IPS-18a (cell line): Measurements from ENCODE around the gene WFS1.

Experiments used
- H3K27ac ChIP-seq: one replicate; pipeline ENCODE4 v1.5.1; 2013; ENCODE audit warnings: low read length
- H3K27me3 ChIP-seq: one replicate; pipeline ENCODE4 v1.6.1; 2013; ENCODE audit warnings: mild to moderate bottlenecking, low read length; ENCODE audit not compliant: control insufficient read depth, insufficient read depth
- H3K36me3 ChIP-seq: one replicate; pipeline ENCODE4 v1.6.1; 2013; ENCODE audit warnings: low read depth, low read length; ENCODE audit not compliant: control insufficient read depth
- H3K4me1 ChIP-seq: one replicate; pipeline ENCODE4 v1.6.1; 2013; ENCODE audit warnings: low read depth, low read length; ENCODE audit not compliant: control insufficient read depth
- H3K4me3 ChIP-seq: one replicate; pipeline ENCODE4 v1.5.1; 2013; ENCODE audit warnings: low read length
- H3K9ac ChIP-seq: one replicate; pipeline ENCODE4 v1.6.1; 2013; ENCODE audit warnings: mild to moderate bottlenecking, low read length, moderate library complexity
- H3K9me3 ChIP-seq: one replicate; pipeline ENCODE4 v1.6.1; 2013; ENCODE audit warnings: low read depth, low read length; ENCODE audit not compliant: control insufficient read depth

The WFS1 gene

DNA sequence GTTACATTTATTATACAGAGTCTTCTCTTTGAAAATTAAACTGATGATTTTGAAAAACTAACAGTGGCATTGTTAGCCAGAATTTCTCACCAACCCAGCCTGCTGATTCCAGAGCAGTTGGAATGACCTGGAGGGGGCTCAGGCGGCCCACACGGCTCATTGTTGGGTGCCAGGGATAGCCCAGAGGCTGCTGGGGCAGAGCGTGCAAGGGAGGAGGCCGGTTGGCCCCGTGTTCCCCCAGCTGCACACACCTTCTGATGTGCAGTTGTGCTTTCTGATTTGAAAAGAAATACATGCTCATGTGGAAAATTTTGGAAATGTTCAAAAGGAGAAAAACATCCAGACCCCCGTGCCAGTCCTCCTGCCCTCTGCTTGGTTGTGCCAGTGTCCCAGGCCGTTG lies 20.6 kb downstream of the WFS1 start:
- Histone ChIP-seq H3K4me1 (no peaks in the 10 kb centered on the region), H3K9ac (no peak overlapping the region), H3K27ac (no peak overlapping the region), H3K9me3 (no peaks in the 10 kb centered on the region), H3K36me3 (peaks cover 16% of the 10 kb centered on the region), H3K4me3 (no peak overlapping the region), H3K27me3 (no peaks in the 10 kb centered on the region)

DNA sequence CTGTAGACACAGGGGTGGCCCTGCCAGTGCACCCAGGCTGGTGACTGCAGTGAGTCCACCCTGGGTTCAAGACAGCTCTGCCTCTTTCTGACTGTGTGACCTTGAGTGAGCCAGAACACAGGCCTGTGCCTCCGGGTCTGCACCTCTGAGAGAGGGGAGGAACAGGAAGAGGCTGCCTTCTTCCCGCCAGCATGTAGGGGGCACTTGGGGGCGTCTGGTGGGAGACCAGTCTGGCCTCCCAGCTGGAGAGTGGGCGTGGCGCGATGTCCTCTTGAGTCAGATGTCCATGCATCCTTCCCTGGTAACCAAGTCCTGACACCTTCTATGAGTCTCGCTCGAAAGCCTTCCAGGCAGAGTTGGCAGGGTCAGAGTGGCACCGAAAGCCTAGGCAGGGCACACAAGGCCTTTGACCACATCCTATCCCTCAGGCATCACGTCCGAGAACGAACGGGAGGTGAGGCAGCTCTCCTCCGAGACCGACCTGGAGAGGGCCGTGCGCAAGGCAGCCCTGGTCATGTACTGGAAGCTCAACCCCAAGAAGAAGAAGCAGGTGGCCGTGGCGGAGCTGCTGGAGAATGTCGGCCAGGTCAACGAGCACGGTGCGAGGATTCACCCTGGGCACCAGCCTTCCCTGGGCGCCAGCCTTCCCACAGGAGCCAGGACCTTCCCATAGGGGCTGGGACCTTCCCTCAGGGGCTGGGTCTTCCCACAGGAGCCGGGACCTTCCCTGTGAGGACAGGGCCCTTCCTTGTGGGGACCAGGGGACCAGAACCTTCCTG lies 21.3 kb downstream of the WFS1 start:
- H3K27ac ChIP-seq, result no peak overlapping the region
- peaks cover 16% of the 10 kb centered on the region for H3K36me3 ChIP-seq
- no peaks in the 10 kb centered on the region for H3K27me3 ChIP-seq
- H3K9me3 ChIP-seq, result no peaks in the 10 kb centered on the region
- no peak overlapping the region for H3K9ac ChIP-seq
- no peak overlapping the region for H3K4me3 ChIP-seq
- no peaks in the 10 kb centered on the region for H3K4me1 ChIP-seq

DNA sequence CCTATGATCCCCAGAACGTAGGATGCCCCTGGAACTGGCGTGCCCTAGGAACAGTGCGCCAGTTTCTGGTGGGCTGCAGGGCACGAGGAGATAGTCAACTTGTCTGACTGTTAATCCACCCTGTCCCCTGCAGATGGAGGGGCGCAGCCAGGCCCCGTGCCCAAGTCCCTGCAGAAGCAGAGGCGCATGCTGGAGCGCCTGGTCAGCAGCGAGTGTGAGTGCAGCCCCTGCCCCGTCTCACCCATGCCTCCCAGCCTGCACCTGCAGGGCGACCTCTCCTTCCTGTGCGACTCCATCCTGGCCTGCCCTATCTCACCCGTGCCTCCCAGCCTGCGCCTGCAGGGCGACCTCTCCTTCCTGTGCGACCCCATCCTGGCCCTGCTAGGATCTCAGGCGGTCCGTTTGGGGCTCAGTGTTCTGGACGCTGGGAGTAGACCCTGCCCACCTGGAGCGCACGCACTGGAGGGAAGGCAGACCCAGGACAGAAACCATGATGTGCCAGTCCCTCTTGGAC lies 22.2 kb downstream of the WFS1 start:
- no peaks in the 10 kb centered on the region for H3K27me3 ChIP-seq
- peaks cover 20% of the 10 kb centered on the region for H3K36me3 ChIP-seq
- H3K9ac ChIP-seq, result no peak overlapping the region
- no peak overlapping the region for H3K4me3 ChIP-seq
- H3K4me1 ChIP-seq, result no peaks in the 10 kb centered on the region
- no peak overlapping the region for H3K27ac ChIP-seq
- H3K9me3 ChIP-seq, result no peaks in the 10 kb centered on the region

DNA sequence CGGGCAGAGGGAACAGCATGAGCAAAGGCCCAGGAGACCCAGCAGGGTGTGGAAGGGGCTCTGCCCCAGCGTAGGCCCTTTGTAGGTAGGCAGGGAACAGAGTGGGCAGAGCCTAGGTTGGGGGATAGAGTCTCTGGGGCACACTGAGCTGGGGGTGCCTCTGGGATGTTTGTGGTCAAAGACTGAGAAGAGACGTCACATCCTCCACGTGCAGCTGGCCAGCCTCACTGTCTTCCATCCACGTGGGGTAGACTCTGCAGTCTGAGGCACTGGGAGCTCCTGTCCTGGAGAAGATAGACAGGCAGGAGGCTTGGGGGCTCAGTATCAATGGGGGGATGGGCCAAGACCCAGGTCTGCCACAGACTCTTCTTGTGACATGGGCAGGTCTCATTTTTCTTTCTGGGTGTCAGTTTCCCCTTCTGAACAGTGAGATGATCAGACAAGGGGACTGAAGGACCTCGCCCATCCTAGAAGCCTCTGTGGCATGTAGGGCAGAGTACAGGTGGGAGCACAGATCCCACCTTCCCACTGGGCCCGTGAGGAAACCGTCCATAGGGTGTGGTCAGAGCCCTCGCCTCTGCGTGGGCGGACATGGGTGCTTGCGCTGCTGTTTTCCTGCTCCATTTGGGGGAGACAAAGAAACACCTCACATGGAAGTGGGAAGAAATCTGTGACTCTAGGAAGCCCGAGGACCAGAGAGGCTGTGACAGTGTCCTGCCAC lies 22.9 kb downstream of the WFS1 start:
- Histone ChIP-seq H3K4me3 (no peak overlapping the region), H3K9me3 (no peaks in the 10 kb centered on the region), H3K27me3 (no peaks in the 10 kb centered on the region), H3K9ac (no peak overlapping the region), H3K36me3 (peaks cover 17% of the 10 kb centered on the region), H3K27ac (no peak overlapping the region), H3K4me1 (no peaks in the 10 kb centered on the region)

DNA sequence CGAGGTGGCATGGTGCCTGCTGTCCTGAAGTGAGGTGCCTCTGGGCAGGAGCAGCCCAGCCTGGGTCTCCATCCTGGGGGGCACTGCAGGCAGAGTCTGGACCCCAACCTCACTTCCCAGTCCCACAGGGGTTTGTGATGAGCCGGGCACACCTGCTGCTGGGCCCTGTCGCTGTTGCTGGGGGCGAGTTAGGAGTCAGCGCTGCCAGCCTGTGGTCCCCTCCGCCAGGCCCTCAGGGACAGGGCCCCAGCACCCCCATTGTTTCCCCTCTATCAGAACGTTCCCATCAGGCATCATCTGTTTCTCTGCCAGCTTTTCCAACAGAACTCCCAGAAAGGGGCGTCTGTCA lies 23.4 kb downstream of the WFS1 start:
- no peak overlapping the region for H3K9ac ChIP-seq
- no peaks in the 10 kb centered on the region for H3K9me3 ChIP-seq
- no peak overlapping the region for H3K4me3 ChIP-seq
- H3K36me3 ChIP-seq, result peaks cover 16% of the 10 kb centered on the region
- H3K4me1 ChIP-seq, result no peaks in the 10 kb centered on the region
- H3K27me3 ChIP-seq, result no peaks in the 10 kb centered on the region
- H3K27ac ChIP-seq, result no peak overlapping the region

DNA sequence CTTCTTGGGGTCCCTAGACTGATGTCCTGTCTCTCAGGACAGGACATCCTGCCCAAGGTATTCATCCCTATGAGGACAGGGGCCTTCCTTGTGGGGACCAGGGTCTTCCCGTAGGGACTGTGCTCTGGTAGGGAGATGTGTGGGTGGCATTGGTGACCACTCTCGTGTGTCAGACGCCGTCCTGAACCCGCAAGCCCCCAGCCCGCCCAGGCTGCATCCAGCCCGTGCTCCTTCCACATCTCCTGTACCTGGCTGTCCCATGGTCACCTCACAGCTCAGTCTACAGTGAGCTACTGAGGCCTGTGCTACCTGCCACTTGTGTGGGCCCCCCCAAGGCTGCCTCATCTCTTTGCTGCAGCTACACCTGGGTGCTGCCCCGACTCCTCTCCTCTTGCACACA lies 24.0 kb downstream of the WFS1 start:
- H3K9me3 ChIP-seq, result no peaks in the 10 kb centered on the region
- no peaks in the 10 kb centered on the region for H3K27me3 ChIP-seq
- no peak overlapping the region for H3K9ac ChIP-seq
- no peaks in the 10 kb centered on the region for H3K4me1 ChIP-seq
- no peak overlapping the region for H3K4me3 ChIP-seq
- peaks cover 13% of the 10 kb centered on the region for H3K36me3 ChIP-seq
- H3K27ac ChIP-seq, result no peak overlapping the region

DNA sequence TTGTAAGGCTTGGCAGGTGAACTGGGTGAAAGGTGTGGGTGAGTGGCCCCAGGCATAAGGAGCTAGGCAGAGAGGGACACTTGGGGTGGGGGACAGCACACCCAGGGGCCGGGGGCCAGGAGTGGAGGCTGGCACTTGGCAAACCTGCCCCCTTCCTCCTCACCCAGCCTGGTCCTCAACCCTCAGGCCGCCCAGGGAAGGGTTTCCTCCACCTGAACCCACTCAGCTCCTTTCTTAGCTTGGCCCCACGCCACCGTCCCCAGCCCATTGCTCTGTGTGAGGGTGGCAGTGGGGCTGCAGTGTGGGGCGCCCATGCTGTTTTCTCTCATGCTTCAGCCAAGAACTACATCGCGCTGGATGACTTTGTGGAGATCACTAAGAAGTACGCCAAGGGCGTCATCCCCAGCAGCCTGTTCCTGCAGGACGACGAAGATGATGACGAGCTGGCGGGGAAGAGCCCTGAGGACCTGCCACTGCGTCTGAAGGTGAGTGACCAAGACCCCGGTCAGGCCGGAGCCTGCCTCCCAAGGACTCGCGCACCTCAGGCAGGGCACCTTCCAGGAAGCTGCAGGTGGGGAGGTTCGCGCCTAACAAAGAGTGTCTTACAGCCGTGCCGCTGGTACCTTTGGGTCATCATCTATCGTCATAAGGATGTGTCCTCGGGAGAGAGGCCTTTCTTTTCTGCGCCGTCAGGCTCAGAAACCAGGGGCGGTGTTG lies 25.2 kb downstream of the WFS1 start:
- Histone ChIP-seq H3K36me3 (peaks cover 3% of the 10 kb centered on the region), H3K4me1 (no peaks in the 10 kb centered on the region), H3K9ac (no peak overlapping the region)

DNA sequence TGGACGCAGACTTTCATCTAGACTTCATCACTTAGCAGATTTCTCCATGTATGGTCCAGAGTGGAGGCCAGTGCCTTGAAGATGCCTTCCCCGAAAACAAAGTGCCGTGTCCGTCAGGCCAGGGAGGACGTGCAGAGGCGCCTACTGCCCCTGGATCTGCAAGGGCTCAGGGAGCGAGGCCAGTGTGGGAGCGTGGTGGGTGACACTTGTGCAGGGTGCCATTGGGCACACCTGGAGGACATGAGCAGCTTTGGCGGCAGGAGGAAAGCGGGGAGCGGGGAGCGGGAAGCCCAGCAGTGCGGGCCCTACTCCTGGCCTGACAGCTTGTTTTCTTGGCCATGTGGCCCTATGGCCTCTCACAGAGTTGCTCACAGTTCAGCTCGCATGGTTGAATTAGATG lies 25.8 kb downstream of the WFS1 start:
- Histone ChIP-seq H3K27ac (no peak overlapping the region), H3K27me3 (no peaks in the 10 kb centered on the region), H3K4me1 (no peaks in the 10 kb centered on the region), H3K36me3 (peaks cover 5% of the 10 kb centered on the region), H3K4me3 (no peak overlapping the region), H3K9ac (no peak overlapping the region), H3K9me3 (no peaks in the 10 kb centered on the region)

More for the DNA sequence above, 25.2 kb downstream of the WFS1 start:
- H3K27ac ChIP-seq, result no peak overlapping the region
- H3K9me3 ChIP-seq, result no peaks in the 10 kb centered on the region
- no peaks in the 10 kb centered on the region for H3K27me3 ChIP-seq
- no peak overlapping the region for H3K4me3 ChIP-seq

DNA sequence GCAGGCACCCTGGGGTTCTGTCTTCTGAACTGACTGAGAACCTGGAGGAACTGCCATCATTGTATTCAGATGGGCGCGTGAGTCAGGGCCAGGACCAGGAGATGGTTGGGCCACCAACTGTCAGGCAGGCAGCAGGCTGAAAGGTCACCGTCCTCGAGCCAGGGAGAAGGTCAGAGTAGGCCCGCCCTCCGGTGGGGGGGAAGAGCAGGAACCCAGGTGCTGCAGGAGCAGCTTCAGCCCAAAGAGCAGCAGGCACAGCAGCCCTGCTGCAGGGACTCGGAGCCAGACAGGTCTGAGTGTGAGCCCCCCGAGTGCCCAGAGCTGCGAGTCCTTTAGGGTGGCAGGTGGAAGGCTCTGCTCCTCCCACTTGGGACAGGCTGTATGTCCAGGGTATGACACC lies 26.4 kb downstream of the WFS1 start:
- Histone ChIP-seq H3K36me3 (peaks cover 10% of the 10 kb centered on the region), H3K4me3 (no peak overlapping the region), H3K9ac (no peak overlapping the region), H3K4me1 (no peaks in the 10 kb centered on the region), H3K27ac (no peak overlapping the region), H3K9me3 (no peaks in the 10 kb centered on the region), H3K27me3 (no peaks in the 10 kb centered on the region)

DNA sequence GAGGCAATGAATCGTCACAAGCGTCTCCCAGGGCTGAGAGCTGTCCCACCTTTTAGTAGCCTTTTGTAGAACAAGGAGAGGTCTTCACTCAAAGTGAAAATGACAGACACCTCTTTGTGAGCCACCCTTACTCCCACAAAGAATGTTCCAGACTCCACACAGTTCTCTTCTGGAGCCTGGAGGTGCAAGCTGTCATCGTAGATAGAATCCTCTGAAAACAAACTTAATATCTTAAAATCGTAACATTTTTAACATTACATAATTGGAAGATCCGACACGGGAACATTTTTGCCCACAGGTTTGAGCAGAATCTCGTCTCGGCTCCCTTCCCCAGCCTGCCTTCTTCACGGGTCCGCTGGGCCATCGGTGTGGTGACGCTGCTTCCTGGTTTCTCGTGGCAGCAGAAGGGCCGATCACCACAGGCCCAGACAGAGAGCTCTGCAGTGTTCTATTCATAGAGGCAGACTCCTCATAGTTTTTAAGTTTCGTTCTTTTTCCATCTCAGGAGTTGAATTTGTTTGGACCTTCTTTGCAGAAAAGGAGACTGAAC lies 27.7 kb downstream of the WFS1 start:
- Histone ChIP-seq H3K27ac (no peak overlapping the region), H3K36me3 (peaks cover 21% of the 10 kb centered on the region), H3K4me3 (no peak overlapping the region), H3K4me1 (no peaks in the 10 kb centered on the region), H3K9ac (no peak overlapping the region), H3K9me3 (no peaks in the 10 kb centered on the region), H3K27me3 (no peaks in the 10 kb centered on the region)

DNA sequence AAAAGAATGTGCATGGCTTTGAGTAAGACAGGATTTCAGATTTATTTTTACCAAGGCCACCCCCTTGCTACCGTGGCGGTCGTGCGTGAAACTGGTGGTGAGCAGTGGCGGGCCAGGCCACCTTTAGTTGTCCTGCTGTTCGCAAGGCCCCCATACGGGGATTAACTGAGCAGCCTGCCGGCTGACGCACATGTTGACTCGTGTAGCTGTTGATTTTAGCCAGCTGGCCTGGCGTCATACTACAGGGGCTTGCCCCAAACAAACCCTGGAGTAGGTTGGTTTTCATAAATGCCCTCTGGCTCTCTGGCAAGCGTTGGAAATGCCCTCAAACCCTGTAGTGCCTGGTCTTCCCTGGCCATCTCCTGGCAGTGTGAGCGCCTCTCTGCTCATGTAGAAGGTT lies 28.4 kb downstream of the WFS1 start:
- H3K4me1 ChIP-seq, result no peaks in the 10 kb centered on the region
- peaks cover 28% of the 10 kb centered on the region for H3K36me3 ChIP-seq
- H3K27ac ChIP-seq, result no peak overlapping the region
- no peak overlapping the region for H3K4me3 ChIP-seq
- H3K9me3 ChIP-seq, result no peaks in the 10 kb centered on the region
- H3K9ac ChIP-seq, result no peak overlapping the region
- H3K27me3 ChIP-seq, result no peaks in the 10 kb centered on the region
